NCI-H2196 treated with DMSO at 0.1 percent for 48 hours (cell line): ENCODE measurements around the gene MUC2.

Experiments
- DNase-seq: peaks from one replicate; lab custom pipeline; 2025; ENCODE audit not compliant: unreplicated experiment; lab: John Stamatoyannopoulos, UW

The MUC2 gene

DNA sequence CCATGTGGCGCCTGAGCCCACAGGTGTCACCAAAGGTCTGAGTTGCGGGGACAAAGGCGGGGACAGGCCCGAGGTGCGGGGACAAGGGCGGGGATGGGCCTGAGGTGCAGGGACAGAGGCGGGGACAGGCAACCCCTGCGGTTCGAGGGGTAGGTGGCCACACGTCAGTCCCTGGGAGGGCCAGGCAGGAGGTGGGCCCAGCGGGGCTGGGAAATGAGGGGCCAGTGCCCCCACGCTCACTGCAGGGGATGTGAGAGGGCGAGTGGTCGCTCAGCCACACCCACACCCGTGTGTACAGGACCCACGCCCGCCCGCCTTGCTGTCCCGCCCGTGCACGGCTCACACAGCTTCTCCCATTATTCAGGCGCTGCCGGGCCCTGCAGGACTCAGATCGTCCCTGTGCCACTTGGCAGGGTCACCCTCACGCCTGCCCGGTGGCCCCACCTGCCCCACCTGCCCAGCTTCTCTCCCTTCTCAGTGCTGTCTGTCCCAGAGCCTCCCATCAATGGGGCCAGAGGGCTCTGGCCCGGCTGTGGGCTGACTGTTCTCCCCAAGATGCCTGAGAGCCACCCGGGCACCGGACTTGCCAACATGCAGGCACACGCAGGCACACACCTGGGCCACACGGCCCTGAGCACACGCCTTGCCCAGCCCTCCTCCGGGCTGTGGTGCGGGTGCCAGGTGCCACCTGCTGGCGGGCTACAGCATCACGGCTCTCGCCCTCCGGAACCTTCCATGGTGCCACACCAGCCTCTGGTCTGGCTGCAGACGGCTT is 23.9 kb upstream of the MUC2 start:
- DNase-seq, result peak; percentile 35

DNA sequence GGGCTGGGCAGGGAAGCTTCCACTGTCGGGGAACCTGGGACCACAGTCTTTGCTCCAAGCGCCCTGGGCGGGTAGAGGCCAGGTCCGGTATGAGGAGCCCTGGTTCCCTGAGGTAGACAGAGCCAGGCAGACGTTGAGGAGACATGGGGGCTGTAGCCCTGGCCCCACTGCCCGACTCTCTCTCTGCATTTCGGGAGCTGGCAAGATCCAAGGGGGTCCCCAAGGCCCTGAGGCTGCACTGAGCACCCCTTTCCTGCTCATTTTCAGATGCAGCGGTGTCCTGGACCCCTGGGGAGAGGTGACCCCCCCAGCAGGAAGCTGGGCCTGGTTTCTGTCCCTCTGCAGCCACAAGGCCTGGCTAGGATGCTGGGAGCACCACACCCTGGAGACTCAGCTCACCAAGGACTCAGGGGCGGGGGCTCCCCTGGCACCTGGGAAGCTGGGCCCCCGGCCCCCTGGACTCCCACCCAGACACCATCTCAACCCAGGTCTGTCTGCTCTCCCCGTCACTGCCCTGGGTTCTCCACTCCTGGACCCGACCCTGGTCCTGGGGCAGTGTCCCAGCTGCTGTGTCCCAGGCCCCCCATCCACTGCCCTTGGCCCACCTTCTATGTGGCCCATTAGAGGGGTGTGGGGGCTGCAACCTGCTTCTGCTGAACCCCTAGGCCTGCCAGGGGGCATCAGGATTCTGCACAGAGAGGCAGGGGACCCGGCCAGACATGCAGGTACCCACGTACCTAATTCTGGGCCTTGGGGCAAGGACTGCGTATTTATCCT is 23.1 kb upstream of the MUC2 start:
- DNase-seq, result no peak

- no peak for DNase-seq
Measured at GRCh38 chr11:1052133-1053011, 22.3 kb upstream of the MUC2 start.

DNA sequence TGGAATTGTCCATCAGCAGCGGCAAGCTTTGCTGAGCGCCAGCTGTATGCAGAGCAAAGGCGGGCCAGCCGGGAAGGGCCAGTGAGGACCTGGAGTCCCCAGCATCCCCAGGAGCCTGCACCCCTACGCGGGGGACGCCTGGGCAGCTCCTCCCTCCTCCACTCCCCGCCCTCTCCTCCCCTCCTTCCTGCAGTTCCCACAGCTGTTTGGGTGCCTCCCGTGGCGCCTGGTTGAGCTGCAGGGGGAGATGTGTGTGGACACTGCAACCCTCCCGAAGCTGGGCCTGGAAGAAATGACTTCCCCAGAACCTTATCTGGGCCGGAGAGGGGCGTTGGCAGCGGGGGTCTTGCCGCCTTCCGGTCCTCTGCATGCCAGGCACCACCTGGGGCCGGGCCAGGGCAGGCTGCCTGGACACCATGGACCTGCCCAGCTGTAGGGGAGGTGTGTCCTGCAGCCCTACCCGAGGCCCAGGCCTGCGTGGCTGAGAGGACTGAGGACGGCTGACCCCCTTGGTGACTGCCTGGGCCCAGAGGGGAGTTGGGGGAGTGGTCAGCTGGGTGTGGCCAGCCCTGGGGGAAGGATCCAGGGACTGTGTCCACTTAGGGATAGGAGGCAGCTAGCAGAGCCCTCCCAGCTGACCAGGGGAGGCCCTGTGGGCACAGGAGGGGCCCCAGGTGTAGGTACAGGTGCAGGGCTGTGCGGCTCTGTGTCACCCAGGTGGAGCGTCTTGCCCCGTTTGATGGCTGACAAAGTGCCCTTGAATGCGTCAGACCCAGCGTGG is 21.4 kb upstream of the MUC2 start:
- DNase-seq, result no peak

- no peak for DNase-seq
Measured at GRCh38 chr11:1054143-1055108, 20.2 kb upstream of the MUC2 start.

GRCh38 chr11:1055109-1055703 is 19.5 kb upstream of the MUC2 start:
- no peak for DNase-seq

- no peak for DNase-seq
Measured at GRCh38 chr11:1055990-1056771, 18.5 kb upstream of the MUC2 start.

DNA sequence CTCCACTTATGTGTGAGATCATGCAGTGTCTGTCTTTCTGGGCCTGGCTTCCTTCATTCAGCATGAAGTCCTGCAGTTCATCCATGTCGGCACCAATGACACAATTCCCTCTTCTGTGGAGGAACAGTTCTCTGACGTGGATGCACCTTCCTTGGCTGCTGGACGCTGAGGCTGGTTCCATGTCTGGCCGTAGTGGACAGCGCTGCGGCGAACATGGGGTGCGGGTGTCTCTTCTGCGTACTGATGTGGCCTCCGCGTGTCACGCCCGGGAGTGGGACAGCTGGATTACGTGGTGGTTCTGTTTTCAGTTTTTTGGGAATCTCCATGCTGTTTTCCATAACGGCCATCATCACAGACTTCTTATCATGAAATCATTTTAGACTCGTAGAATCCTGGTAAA is 16.9 kb upstream of the MUC2 start:
- DNase-seq, result no peak

DNA sequence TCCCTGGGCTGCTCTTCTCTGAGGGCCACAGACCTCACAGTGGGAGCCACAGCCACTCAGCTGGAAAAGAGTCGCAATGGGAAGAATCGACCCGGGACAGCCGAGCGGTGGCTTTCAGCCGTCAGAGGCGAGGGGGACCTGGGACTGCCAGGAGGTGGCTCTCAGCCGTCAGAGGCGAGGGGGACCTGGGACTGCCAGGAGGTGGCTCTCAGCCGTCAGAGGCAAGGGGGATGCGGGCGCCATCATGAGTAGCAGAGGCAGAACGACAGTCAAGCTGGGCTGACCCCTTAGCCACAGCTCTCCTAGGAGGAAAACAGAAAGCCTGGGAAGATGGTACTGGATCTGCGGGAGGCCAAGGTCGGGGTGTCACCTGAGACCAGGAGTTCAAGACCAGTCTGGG is 14.9 kb upstream of the MUC2 start:
- DNase-seq, result no peak

GRCh38 chr11:1060410-1060809 is 14.3 kb upstream of the MUC2 start:
- DNase-seq, result no peak

- no peak for DNase-seq
Measured at GRCh38 chr11:1060852-1061616, 13.6 kb upstream of the MUC2 start.

DNA sequence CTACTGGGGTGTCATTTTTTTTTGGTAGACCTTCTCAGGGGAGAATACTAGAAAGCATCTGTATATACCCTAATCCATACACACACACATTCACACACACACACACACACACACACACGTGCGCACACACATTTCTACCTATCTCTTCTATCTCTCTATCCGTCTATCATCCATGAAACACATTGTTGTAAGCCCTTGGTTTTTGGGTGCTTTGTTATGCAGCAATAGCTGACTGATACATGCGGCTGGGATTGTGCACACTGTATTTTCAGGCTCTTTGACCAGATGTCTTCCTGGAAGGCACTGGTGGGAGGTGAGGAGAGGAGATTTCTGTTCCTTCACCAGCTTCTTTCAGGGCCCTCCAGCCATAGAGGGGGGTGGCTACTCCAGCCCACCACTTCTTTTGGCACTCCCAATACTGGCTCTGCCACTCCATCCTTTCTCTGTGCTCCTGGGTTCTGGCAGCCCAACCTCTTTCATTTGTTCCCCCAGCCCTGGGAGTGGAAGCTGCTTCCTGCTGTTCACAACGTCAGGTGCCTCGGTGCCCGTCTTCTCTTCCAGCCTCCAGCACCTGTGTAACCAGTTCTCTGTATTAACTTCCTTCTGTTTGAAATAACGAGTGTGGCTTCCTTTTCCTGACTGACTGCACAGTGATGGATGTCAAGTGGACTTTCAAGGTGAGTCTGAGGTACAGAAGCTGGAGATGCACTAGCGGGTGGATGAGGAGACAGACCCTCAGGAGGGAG is 12.4 kb upstream of the MUC2 start:
- DNase-seq, result no peak

DNA sequence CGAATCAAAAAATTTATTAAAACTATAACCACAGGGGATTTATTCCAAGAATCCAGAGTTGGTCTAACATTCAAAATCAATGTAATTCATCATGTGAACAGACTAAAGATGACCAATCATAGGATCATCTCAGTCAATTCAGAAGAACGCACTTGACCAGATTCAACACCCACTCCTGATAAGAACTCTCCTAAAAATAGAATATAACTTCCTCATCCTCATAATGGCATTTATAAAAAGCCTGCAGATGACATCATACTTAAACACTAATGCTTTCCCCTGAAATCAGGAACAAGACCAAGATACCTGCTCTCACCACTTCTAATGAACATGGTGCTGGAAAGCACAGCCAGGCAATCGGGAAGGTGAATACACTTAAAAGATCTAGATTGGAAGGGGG is 10.5 kb upstream of the MUC2 start:
- DNase-seq, result no peak

GRCh38 chr11:1067812-1068496 is 6.7 kb upstream of the MUC2 start:
- DNase-seq, result no peak

DNA sequence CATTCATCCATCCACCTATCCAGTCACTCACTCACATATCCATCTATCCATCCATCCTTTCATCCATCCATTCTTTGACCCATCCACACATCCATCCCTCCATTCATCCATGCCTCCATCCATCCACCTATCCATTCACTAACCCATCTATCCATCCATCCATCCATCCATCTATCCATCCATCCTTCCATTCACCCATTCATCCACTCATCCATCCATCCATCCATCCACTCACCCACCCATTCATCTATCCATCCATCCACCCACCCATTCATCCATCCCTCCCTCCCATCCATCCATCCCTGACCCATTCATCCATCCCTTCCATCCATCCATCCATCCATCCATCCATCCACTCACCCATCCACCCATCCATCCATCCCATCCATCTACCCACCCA is 4.9 kb upstream of the MUC2 start:
- DNase-seq, result no peak
